Amygdala (tissue), 56 donors: Measurements from ENCODE around the gene SEMA4G.

ENCODE experiments used
- DNase-seq, 56 donors: peaks; one replicate each; lab custom pipeline; 2025; lab: John Stamatoyannopoulos, UW

Gene SEMA4G

GRCh38 chr10:100987685-100988049 is 18.4 kb downstream of the SEMA4G start:
- DNase-seq: no peak

- DNase-seq: no peak
Measured at GRCh38 chr10:100988166-100988565, 18.9 kb downstream of the SEMA4G start.

GRCh38 chr10:100989088-100989487 is 19.8 kb downstream of the SEMA4G start:
- DNase-seq: no peak

GRCh38 chr10:100993986-100994708 is 24.8 kb downstream of the SEMA4G start:
- peak in 27 of 56 donors; percentile 11 to 69 (median 42) for DNase-seq

- DNase-seq: no peak
Measured at GRCh38 chr10:100995181-100995580, 25.9 kb downstream of the SEMA4G start.

GRCh38 chr10:100996678-100997359 is 27.5 kb downstream of the SEMA4G start:
- peak in 3 of 56 donors; percentile 19 to 54 (median 51) for DNase-seq

GRCh38 chr10:100997360-100998182 is 28.3 kb downstream of the SEMA4G start:
- peak in 40 of 56 donors; percentile 37 to 89 (median 72) for DNase-seq

GRCh38 chr10:100998183-100998990 is 29.1 kb downstream of the SEMA4G start:
- peak; percentile 62 to 93 (median 85) for DNase-seq

GRCh38 chr10:100998991-100999741 is 29.9 kb downstream of the SEMA4G start:
- peak in 51 of 56 donors; percentile 44 to 90 (median 75) for DNase-seq

GRCh38 chr10:100999742-101000126 is 30.4 kb downstream of the SEMA4G start, which contains the start of gene LZTS2:
Gene LZTS2 (plus strand): TSS chr10:100999808. CDS start chr10:101002539, 2,731 bp downstream.
- DNase-seq: peak in 8 of 56 donors; percentile 56 to 79 (median 63)

- DNase-seq: peak in 20 of 56 donors; percentile 22 to 70 (median 49)
Measured at GRCh38 chr10:101000127-101000914, 31.0 kb downstream of the SEMA4G start.

GRCh38 chr10:101000915-101001658 is 31.8 kb downstream of the SEMA4G start:
- peak in 48 of 56 donors; percentile 11 to 85 (median 61) for DNase-seq

GRCh38 chr10:101001659-101002035 is 32.3 kb downstream of the SEMA4G start:
- peak in 1 of 56 donors; percentile 15 for DNase-seq

- DNase-seq: no peak
Measured at GRCh38 chr10:101002456-101002855, 33.2 kb downstream of the SEMA4G start.

GRCh38 chr10:101003639-101004206 is 34.4 kb downstream of the SEMA4G start:
- DNase-seq: no peak

GRCh38 chr10:101005361-101005760 is 36.1 kb downstream of the SEMA4G start:
- no peak for DNase-seq

- DNase-seq: no peak
Measured at GRCh38 chr10:101005869-101006567, 36.7 kb downstream of the SEMA4G start.
